ENCODE data around the gene PLEKHA5.

DNA sequence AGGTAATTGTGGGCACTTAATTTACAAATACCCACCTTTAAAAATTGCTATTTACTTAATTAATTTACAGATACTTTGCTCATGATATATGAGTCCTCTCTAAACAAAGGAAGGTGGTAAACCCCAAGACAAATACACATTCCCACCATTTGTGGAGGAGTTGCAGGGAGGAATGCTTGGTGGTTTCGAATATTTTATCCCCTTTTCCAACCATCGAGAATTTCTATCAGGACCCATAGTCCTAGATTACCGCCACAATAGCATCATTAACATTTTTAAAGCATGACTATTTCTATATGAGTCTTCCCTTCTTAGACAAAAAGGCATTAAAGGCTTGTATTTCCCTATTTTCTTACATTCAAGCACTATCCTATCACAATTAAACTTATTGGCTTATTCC, 34.2 kb upstream of the PLEKHA5 start:
- no peak for TF ChIP-seq FOXJ3 (CRISPR knock-in tag; IDR thresholded peaks at IDR 0.05)
- no peak for TF ChIP-seq TAF1 (IDR thresholded peaks at IDR 0.05; ENCODE audit: borderline replicate concordance, low read depth, low read length)
- no peak for TF ChIP-seq EZH2phosphoT487 (IDR thresholded peaks at IDR 0.05; ENCODE audit: borderline replicate concordance, low read depth)
- TF ChIP-seq, protein P1, sequence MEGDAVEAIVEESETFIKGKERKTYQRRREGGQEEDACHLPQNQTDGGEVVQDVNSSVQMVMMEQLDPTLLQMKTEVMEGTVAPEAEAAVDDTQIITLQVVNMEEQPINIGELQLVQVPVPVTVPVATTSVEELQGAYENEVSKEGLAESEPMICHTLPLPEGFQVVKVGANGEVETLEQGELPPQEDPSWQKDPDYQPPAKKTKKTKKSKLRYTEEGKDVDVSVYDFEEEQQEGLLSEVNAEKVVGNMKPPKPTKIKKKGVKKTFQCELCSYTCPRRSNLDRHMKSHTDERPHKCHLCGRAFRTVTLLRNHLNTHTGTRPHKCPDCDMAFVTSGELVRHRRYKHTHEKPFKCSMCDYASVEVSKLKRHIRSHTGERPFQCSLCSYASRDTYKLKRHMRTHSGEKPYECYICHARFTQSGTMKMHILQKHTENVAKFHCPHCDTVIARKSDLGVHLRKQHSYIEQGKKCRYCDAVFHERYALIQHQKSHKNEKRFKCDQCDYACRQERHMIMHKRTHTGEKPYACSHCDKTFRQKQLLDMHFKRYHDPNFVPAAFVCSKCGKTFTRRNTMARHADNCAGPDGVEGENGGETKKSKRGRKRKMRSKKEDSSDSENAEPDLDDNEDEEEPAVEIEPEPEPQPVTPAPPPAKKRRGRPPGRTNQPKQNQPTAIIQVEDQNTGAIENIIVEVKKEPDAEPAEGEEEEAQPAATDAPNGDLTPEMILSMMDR (IDR thresholded peaks at IDR 0.05), result no peak
- TF ChIP-seq SMC3 (IDR thresholded peaks at IDR 0.05; ENCODE audit: low read depth, low read length), result no peak
- TF ChIP-seq NRF1 (IDR thresholded peaks at IDR 0.05; ENCODE audit: low read depth, low read length), result no peak
- no peak for TF ChIP-seq TCF12 (IDR thresholded peaks at IDR 0.05)
- TF ChIP-seq SIN3A (IDR thresholded peaks at IDR 0.05; ENCODE audit: borderline replicate concordance, low read depth, low read length), result no peak
